ENCODE results near the gene COQ8B.

DNA sequence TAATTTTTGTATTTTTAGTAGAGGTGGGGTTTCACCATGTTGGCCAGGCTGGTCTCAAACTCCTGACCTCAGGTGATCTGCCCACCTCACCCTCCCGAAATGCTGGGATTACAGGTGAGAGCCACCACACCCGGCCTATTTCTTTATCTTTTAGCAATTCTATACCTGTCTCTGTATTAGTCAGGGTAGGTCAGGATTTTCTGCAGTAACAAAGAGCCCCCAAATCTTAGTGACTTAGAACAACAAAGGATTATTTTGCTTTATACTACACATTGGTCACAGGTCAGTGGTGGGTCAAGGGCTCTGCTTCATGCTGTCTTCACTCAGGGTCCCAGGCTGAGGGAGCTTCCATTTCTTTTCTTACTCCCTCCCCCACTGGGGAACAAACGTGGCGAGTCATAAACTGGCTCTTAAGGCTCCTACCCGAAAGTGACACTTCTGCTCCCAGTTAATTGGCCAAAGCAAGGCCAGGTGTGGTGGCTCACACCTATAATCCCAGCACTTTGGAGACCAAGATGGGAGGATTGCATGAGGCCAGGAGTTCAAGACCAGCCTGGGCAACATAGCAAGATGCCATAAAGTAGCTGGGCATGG is 7.1 kb upstream of the COQ8B start:
- TF ChIP-seq, protein P1, sequence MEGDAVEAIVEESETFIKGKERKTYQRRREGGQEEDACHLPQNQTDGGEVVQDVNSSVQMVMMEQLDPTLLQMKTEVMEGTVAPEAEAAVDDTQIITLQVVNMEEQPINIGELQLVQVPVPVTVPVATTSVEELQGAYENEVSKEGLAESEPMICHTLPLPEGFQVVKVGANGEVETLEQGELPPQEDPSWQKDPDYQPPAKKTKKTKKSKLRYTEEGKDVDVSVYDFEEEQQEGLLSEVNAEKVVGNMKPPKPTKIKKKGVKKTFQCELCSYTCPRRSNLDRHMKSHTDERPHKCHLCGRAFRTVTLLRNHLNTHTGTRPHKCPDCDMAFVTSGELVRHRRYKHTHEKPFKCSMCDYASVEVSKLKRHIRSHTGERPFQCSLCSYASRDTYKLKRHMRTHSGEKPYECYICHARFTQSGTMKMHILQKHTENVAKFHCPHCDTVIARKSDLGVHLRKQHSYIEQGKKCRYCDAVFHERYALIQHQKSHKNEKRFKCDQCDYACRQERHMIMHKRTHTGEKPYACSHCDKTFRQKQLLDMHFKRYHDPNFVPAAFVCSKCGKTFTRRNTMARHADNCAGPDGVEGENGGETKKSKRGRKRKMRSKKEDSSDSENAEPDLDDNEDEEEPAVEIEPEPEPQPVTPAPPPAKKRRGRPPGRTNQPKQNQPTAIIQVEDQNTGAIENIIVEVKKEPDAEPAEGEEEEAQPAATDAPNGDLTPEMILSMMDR (conservative IDR thresholded peaks at IDR 0.05) = no peak
- no peak for TF ChIP-seq ZFX (IDR thresholded peaks at IDR 0.05)

All from C4-2B (cell line).